SK-N-SH (cell line): Measurements from ENCODE around the gene LRFN4.

ENCODE experiments used
- CTCF ChIP-seq: fragments of 200-600 bp; sonication (generic); IDR thresholded peaks from 2 replicates; pipeline ENCODE4 v1.6.1; 2017; ENCODE audit warnings: antibody characterized with exemption, mild to moderate bottlenecking, moderate library complexity
- ELF1 ChIP-seq: IDR thresholded peaks from 2 replicates; pipeline ENCODE4 v1.4.0; 2012
- EP300 ChIP-seq, 2 experiments: IDR thresholded peaks; 2 replicates each; pipeline versions ENCODE4 v1.4.0 to v1.6.1; 2012; ENCODE audit warnings: borderline replicate concordance in 1 of 2, low read depth in 1 of 2, low read length in 1 of 2
- EZH2phosphoT487 ChIP-seq: fragments of 200-600 bp; sonication (generic); IDR thresholded peaks from 2 replicates; pipeline ENCODE4 v1.6.1; 2017; ENCODE audit warnings: low read depth, mixed run types, mild to moderate bottlenecking, antibody characterized with exemption, moderate library complexity, borderline replicate concordance
- JUND ChIP-seq: IDR thresholded peaks from 2 replicates; pipeline ENCODE4 v1.4.0; 2012
- NFIC ChIP-seq: IDR thresholded peaks from 2 replicates; pipeline ENCODE4 v1.4.0; 2012; ENCODE audit warnings: borderline replicate concordance
- RAD21 ChIP-seq: IDR thresholded peaks from 2 replicates; pipeline ENCODE4 v1.6.1; 2012; ENCODE audit warnings: mild to moderate bottlenecking, low read length
- RFX5 ChIP-seq: IDR thresholded peaks from 2 replicates; pipeline ENCODE4 v1.6.1; 2012; ENCODE audit warnings: mild to moderate bottlenecking, improper control_type of control experiment, low read length
- SIN3A ChIP-seq: IDR thresholded peaks from 2 replicates; pipeline ENCODE4 v1.6.1; 2012; ENCODE audit warnings: low read depth, mild to moderate bottlenecking, low read length, moderate library complexity, borderline replicate concordance
- TF ChIP-seq, protein P1 (sequence below): IDR thresholded peaks from 2 replicates; pipeline ENCODE4 v1.6.1; 2012; ENCODE audit warnings: mild to moderate bottlenecking, low read depth, low read length, moderate library complexity
- TF ChIP-seq, protein P2 (sequence below): fragments of 150-350 bp; IDR thresholded peaks from 2 replicates; pipeline ENCODE4 v1.6.1; 2017; ENCODE audit warnings: antibody characterized with exemption, low read length, low read depth, borderline replicate concordance

GRCh38 chr11:66902486-66903177, 45.8 kb downstream of the LRFN4 start:
- no peak for TF ChIP-seq NFIC
- TF ChIP-seq CTCF: no peak
- TF ChIP-seq RFX5: no peak
- TF ChIP-seq, protein P1, sequence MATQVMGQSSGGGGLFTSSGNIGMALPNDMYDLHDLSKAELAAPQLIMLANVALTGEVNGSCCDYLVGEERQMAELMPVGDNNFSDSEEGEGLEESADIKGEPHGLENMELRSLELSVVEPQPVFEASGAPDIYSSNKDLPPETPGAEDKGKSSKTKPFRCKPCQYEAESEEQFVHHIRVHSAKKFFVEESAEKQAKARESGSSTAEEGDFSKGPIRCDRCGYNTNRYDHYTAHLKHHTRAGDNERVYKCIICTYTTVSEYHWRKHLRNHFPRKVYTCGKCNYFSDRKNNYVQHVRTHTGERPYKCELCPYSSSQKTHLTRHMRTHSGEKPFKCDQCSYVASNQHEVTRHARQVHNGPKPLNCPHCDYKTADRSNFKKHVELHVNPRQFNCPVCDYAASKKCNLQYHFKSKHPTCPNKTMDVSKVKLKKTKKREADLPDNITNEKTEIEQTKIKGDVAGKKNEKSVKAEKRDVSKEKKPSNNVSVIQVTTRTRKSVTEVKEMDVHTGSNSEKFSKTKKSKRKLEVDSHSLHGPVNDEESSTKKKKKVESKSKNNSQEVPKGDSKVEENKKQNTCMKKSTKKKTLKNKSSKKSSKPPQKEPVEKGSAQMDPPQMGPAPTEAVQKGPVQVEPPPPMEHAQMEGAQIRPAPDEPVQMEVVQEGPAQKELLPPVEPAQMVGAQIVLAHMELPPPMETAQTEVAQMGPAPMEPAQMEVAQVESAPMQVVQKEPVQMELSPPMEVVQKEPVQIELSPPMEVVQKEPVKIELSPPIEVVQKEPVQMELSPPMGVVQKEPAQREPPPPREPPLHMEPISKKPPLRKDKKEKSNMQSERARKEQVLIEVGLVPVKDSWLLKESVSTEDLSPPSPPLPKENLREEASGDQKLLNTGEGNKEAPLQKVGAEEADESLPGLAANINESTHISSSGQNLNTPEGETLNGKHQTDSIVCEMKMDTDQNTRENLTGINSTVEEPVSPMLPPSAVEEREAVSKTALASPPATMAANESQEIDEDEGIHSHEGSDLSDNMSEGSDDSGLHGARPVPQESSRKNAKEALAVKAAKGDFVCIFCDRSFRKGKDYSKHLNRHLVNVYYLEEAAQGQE: no peak
- no peak for TF ChIP-seq SIN3A
- TF ChIP-seq JUND: no peak
- TF ChIP-seq RAD21: no peak
- no peak for TF ChIP-seq EP300 (IDR thresholded peaks at IDR 0.05; ENCODE audit: borderline replicate concordance in 1 of 2, low read depth in 1 of 2, low read length in 1 of 2)
- no peak for TF ChIP-seq EZH2phosphoT487
- TF ChIP-seq, protein P2, sequence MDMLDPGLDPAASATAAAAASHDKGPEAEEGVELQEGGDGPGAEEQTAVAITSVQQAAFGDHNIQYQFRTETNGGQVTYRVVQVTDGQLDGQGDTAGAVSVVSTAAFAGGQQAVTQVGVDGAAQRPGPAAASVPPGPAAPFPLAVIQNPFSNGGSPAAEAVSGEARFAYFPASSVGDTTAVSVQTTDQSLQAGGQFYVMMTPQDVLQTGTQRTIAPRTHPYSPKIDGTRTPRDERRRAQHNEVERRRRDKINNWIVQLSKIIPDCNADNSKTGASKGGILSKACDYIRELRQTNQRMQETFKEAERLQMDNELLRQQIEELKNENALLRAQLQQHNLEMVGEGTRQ: no peak
- TF ChIP-seq ELF1: no peak
